ENCODE data around the gene TMEM52. TPM values are rescaled to one million over a fixed set of nuclear protein-coding genes. Genes with fewer than 3 reads are reported as not detected.

TMEM52 gene
- total and polyA plus RNA-seq, 2 of the 13 experiments (the other 11 are each of a cell fraction or from before 2014, with no cell fraction given): 13.2 to 18.7 TPM

- TF ChIP-seq RORA (CRISPR knock-in tag; IDR thresholded peaks at IDR 0.05) (no peak), KDM4B (CRISPR knock-in tag; IDR thresholded peaks at IDR 0.05) (no peak), PITX1 (CRISPR knock-in tag; IDR thresholded peaks at IDR 0.05) (no peak), FOSL2 (CRISPR knock-in tag; IDR thresholded peaks at IDR 0.05) (peak; percentile 40), ZNF101 (CRISPR knock-in tag; IDR thresholded peaks at IDR 0.05; ENCODE audit: borderline replicate concordance, low read depth) (no peak), ZNF580 (CRISPR knock-in tag; IDR thresholded peaks at IDR 0.05; ENCODE audit: borderline replicate concordance, low read depth) (peak; percentile 67; the same call in 1 of the 2 replicates), ZBTB42 (CRISPR knock-in tag; IDR thresholded peaks at IDR 0.05) (no peak), ZNF484 (CRISPR knock-in tag; IDR thresholded peaks at IDR 0.05; ENCODE audit: borderline replicate concordance, low read depth) (no peak), ZNF570 (CRISPR knock-in tag; IDR thresholded peaks at IDR 0.05; ENCODE audit: borderline replicate concordance) (no peak), ELF4 (CRISPR knock-in tag; IDR thresholded peaks at IDR 0.05; ENCODE audit: borderline replicate concordance) (no peak), DPF2 (CRISPR knock-in tag; IDR thresholded peaks at IDR 0.05; ENCODE audit: borderline replicate concordance, low read depth) (no peak), ZKSCAN5 (CRISPR knock-in tag; IDR thresholded peaks at IDR 0.05) (no peak), SP5 (CRISPR knock-in tag; IDR thresholded peaks at IDR 0.05; ENCODE audit: borderline replicate concordance, low read depth) (0 out of 2 replicates have a peak, but pooled peaks have one; percentile 33), POLR2A (IDR thresholded peaks at IDR 0.05; ENCODE audit: insufficient read depth in 1 of 2, low read depth in 2 of 2, low read length in 2 of 2) (no peak), SP140L (CRISPR knock-in tag; IDR thresholded peaks at IDR 0.05; ENCODE audit: borderline replicate concordance) (no peak), CENPX (CRISPR knock-in tag; IDR thresholded peaks at IDR 0.05) (no peak), ZNF296 (CRISPR knock-in tag; conservative IDR thresholded peaks at IDR 0.05) (peak; percentile 95; the same call in 1 of the 2 replicates), IRX3 (CRISPR knock-in tag; IDR thresholded peaks at IDR 0.05; ENCODE audit: borderline replicate concordance, low read depth) (no peak), ZSCAN20 (CRISPR knock-in tag; IDR thresholded peaks at IDR 0.05; ENCODE audit: borderline replicate concordance) (no peak), DNMT3B (CRISPR knock-in tag; conservative IDR thresholded peaks at IDR 0.05) (no peak), DRAP1 (CRISPR knock-in tag; IDR thresholded peaks at IDR 0.05) (0 out of 2 replicates have a peak, but pooled peaks have one; percentile 22), ZSCAN21 (CRISPR knock-in tag; IDR thresholded peaks at IDR 0.05; ENCODE audit: borderline replicate concordance) (peak; percentile 85; the same call in 1 of the 2 replicates), ZBTB44 (CRISPR knock-in tag; IDR thresholded peaks at IDR 0.05) (no peak), ZNF160 (CRISPR knock-in tag; IDR thresholded peaks at IDR 0.05) (no peak), ZNF496 (CRISPR knock-in tag; IDR thresholded peaks at IDR 0.05; ENCODE audit: insufficient replicate concordance) (no peak), TBP (CRISPR knock-in tag; IDR thresholded peaks at IDR 0.05) (no peak)
These were observed 12.6 kb downstream of the TMEM52 start (continued) for GRCh38 chr1:1906185-1907097.
